HG03520 (cell line): Measurements from ENCODE around the gene FCHSD2.

ENCODE experiments used
- ATAC-seq: cut with Tn5 transposase; IDR thresholded peaks from one replicate; pipeline ENCODE4 v1.9.1; 2021; ENCODE audit warnings: mild to moderate bottlenecking, moderate library complexity; ENCODE audit not compliant: unreplicated experiment

The FCHSD2 gene

GRCh38 chr11:72975778-72976521 is 166.2 kb downstream of the FCHSD2 start:
- no peak for ATAC-seq

- ATAC-seq, result no peak
Measured at GRCh38 chr11:72974487-72975205, 167.5 kb downstream of the FCHSD2 start.

- ATAC-seq, result no peak
Measured at GRCh38 chr11:72972496-72973128, 169.5 kb downstream of the FCHSD2 start.

- no peak for ATAC-seq
Measured at GRCh38 chr11:72971192-72971967, 170.7 kb downstream of the FCHSD2 start.

GRCh38 chr11:72970557-72971118 is 171.5 kb downstream of the FCHSD2 start:
- ATAC-seq, result no peak

- peak; percentile 82 for ATAC-seq
Measured at GRCh38 chr11:72969894-72970335, 172.2 kb downstream of the FCHSD2 start.

GRCh38 chr11:72968390-72968789 is 173.7 kb downstream of the FCHSD2 start:
- no peak for ATAC-seq

GRCh38 chr11:72965672-72966071 is 176.4 kb downstream of the FCHSD2 start:
- ATAC-seq, result no peak

GRCh38 chr11:72962717-72963116 is 179.4 kb downstream of the FCHSD2 start:
- ATAC-seq, result no peak

GRCh38 chr11:72962084-72962483 is 180.0 kb downstream of the FCHSD2 start:
- ATAC-seq, result no peak

GRCh38 chr11:72959998-72960731 is 182.0 kb downstream of the FCHSD2 start:
- ATAC-seq, result no peak

- ATAC-seq, result no peak
Measured at GRCh38 chr11:72958791-72959190, 183.3 kb downstream of the FCHSD2 start.

GRCh38 chr11:72955466-72955865 is 186.7 kb downstream of the FCHSD2 start:
- no peak for ATAC-seq

GRCh38 chr11:72954860-72955259 is 187.3 kb downstream of the FCHSD2 start:
- no peak for ATAC-seq

- no peak for ATAC-seq
Measured at GRCh38 chr11:72953637-72954036, 188.5 kb downstream of the FCHSD2 start.

GRCh38 chr11:72951888-72952287 is 190.2 kb downstream of the FCHSD2 start:
- no peak for ATAC-seq

- no peak for ATAC-seq
Measured at GRCh38 chr11:72951193-72951592, 190.9 kb downstream of the FCHSD2 start.

- ATAC-seq, result no peak
Measured at GRCh38 chr11:72950685-72951084, 191.4 kb downstream of the FCHSD2 start.

GRCh38 chr11:72947229-72947628 is 194.9 kb downstream of the FCHSD2 start:
- ATAC-seq, result no peak

- ATAC-seq, result no peak
Measured at GRCh38 chr11:72943664-72944063, 198.5 kb downstream of the FCHSD2 start.
